Measurements from ENCODE around the gene ITGAV. TPM values are rescaled to one million over a fixed set of nuclear protein-coding genes. Genes with fewer than 3 reads are reported as not detected.
A peak's percentile ranks its signal among the peaks of the same experiment; 100 is the strongest.

Gene ITGAV
- total RNA-seq, 4 donors from 2014 or later: 27.1 to 60.1 (median 45.1) TPM

GRCh38 chr2:186592137-186592875 is 2.5 kb downstream of the ITGAV start:
- Histone ChIP-seq H3K36me3 (no peaks in the 10 kb centered on the region), H3K27ac (peak overlapping the region in 2 of 4 donors; percentile 94 to 96)

GRCh38 chr2:186593523-186593922 is 3.7 kb downstream of the ITGAV start:
- TF ChIP-seq CTCF (IDR thresholded peaks at IDR 0.05) (no peak), POLR2A (IDR thresholded peaks at IDR 0.05) (no peak)
- H3K27ac ChIP-seq: peak overlapping the region in 1 of 4 donors; percentile 34
- peaks cover 17 to 70% (median 37%) of the 10 kb centered on the region in 3 donors for H3K4me1 ChIP-seq
- H3K36me3 ChIP-seq: no peaks in the 10 kb centered on the region
- H3K4me3 ChIP-seq: no peak overlapping the region
- H3K27me3 ChIP-seq: no peaks in the 10 kb centered on the region
- 67 to 75% methylated on average over 3 of the region's 3 CpGs for WGBS, 2 donors
- intact Hi-C loops (cut with DNase I): no loop called here
- H3K9me3 ChIP-seq: no peaks in the 10 kb centered on the region
- DNase-seq: no peak

More at GRCh38 chr2:186592137-186592875, 2.5 kb downstream of the ITGAV start:
- Histone ChIP-seq H3K27me3 (no peaks in the 10 kb centered on the region), H3K4me3 (peak overlapping the region in 2 of 4 donors; percentile 87 to 98), H3K9me3 (no peaks in the 10 kb centered on the region), H3K4me1 (peaks cover 17 to 72% (median 38%) of the 10 kb centered on the region in 3 donors)
- intact Hi-C loops (cut with DNase I): no loop called here
- TF ChIP-seq CTCF (IDR thresholded peaks at IDR 0.05) (no peak), POLR2A (IDR thresholded peaks at IDR 0.05) (no peak)
- 82 to 93% methylated on average over 5 of the region's 5 CpGs for WGBS, 2 donors
- DNase-seq: no peak

- Histone ChIP-seq H3K36me3 (no peaks in the 10 kb centered on the region), H3K27ac (peak overlapping the region in 1 of 4 donors; percentile 34), H3K4me1 (peaks cover 14 to 70% (median 31%) of the 10 kb centered on the region in 3 donors), H3K4me3 (no peak overlapping the region), H3K27me3 (no peaks in the 10 kb centered on the region), H3K9me3 (no peaks in the 10 kb centered on the region)
- DNase-seq: no peak
- intact Hi-C loops (cut with DNase I): no loop called here
- 58 to 68% methylated on average over 4 of the region's 4 CpGs for WGBS, 2 donors
- TF ChIP-seq CTCF (IDR thresholded peaks at IDR 0.05) (no peak), POLR2A (IDR thresholded peaks at IDR 0.05) (no peak)
These were observed 4.3 kb downstream of the ITGAV start for GRCh38 chr2:186594001-186594722.

- H3K27ac ChIP-seq: peak overlapping the region in 2 of 4 donors; percentile 4 to 34
- peaks cover 0 to 3% (median 0%) of the 10 kb centered on the region in 3 donors for H3K36me3 ChIP-seq
- H3K4me1 ChIP-seq: peaks cover 12 to 72% (median 34%) of the 10 kb centered on the region in 3 donors
- no peak for DNase-seq
- no peaks in the 10 kb centered on the region for H3K9me3 ChIP-seq
- no peak overlapping the region for H3K4me3 ChIP-seq
- no peaks in the 10 kb centered on the region for H3K27me3 ChIP-seq
- TF ChIP-seq POLR2A (IDR thresholded peaks at IDR 0.05): no peak
- TF ChIP-seq CTCF (IDR thresholded peaks at IDR 0.05): no peak
- 57 to 64% methylated on average over 2 of the region's 2 CpGs for WGBS, 2 donors
- intact Hi-C loops (cut with DNase I): no loop called here
These were observed 5.4 kb downstream of the ITGAV start for GRCh38 chr2:186595219-186595618.
